Dermis microvascular lymphatic vessel endothelial cell (primary cell): ENCODE data around the gene RGS6. TPM values are rescaled to one million over a fixed set of nuclear protein-coding genes. Genes with fewer than 3 reads are reported as not detected.
"Not testable (repeated sequence)": the region's sequence is repeated elsewhere in the genome, so short reads cannot be mapped to it uniquely, and the experiment has no call there.

ENCODE experiments used
- DNase-seq, 2 donors: peaks; one replicate each; pipeline versions ENCODE4 v3.0.0 to v3.0.0-alpha.2; 2010; ENCODE audit warnings: low read depth in 2 of 2
- total RNA-seq: library from RNA; depleted of rRNA; stranded (reverse); fragments of >200 nt; gene quantifications from 2 replicates; pipeline ENCODE4 v1.2.1, GENCODE V29; 2014

The RGS6 gene
- total RNA-seq, 1 donor from 2014 or later = not detected

DNA sequence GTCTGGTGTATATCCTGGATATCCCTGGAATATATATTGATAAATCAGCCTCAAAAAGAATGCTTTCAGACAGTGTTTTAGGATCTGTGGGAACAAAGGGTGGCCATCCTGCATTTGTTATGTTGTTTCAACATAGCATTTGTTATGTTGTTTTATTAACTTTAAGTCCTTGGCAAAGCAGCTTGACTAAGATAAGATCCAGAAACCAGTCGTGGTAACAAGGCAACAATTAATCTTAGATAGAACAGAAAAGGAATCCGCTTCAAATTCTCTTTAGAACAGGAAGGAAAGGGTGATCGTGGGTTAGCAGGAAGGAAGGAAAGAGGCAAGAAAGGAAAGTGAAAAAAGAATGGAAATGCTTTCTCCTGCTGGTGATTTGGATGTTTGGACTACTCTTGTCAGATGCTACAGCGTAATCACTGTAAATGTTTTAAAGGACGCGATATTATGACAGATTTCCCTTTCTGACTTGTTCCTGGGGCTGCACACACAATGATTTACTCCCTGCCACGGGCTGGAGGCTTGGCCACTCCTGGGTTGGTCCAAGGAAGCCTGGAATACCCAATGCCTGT, 518.3 kb downstream of the RGS6 start:
- no peak for DNase-seq

DNA sequence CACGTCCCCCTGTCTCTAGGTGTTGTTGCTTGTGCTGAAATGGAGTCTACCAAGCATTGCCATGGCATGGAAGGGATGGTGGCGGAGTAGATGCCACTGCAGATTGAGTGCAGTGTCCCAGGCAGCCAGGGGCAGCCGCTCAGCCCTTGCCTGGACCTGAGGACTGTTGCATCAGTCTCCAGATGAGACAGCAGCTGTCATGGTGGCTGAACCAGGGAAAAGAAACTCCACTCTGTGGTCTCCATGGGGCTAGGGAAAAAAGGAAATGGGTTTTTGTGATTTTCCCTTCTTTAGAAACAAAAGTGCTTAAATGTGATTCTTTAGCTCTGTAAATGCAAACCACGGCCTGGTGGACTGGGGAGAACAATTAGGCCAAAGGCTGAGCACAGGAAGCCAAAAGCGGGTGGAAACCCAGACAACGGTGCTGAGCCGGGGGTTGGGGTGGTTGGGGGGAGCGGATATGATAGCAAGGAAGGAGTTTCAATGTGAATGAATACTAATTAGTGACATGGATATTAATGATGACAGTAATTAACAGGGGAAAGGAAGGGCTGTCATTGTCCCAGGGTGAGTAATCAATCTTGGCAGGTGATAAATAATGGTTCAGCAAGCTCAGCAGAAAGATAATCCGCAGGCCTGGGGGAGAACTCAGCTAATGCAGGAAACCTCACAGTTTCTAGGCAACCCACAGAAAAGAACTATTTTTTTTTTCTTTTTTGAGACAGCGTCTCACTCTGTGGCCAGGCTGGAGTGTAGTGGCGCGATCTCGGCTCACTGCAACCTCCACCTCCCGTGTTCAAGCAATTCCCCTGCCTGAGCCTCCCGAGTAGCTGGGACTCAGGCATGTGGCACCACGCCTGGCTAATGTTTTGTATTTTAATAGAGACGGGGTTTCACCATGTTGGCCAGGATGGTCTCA, 519.1 kb downstream of the RGS6 start:
- peak in 1 of 2 donors; percentile 4 for DNase-seq

DNA sequence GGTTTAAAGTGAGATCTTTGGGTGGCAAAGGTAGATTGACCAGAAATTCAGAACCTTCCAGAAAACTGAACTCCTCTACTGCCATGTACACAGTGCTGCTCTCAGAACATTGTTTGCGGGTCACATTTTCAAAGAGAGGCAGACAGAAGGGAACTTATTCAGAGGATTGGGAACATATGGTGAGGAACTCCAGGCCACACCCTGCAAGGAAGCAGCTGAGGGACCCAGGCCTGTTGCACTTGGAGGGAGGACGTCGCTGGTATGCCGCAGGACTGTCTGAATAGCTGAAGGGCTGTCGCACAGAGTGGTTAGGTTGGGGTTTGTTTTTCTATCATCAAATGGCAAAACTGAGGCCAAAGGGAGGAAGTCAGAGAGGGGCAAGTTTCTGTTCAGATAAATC, 520.5 kb downstream of the RGS6 start:
- DNase-seq = no peak

DNA sequence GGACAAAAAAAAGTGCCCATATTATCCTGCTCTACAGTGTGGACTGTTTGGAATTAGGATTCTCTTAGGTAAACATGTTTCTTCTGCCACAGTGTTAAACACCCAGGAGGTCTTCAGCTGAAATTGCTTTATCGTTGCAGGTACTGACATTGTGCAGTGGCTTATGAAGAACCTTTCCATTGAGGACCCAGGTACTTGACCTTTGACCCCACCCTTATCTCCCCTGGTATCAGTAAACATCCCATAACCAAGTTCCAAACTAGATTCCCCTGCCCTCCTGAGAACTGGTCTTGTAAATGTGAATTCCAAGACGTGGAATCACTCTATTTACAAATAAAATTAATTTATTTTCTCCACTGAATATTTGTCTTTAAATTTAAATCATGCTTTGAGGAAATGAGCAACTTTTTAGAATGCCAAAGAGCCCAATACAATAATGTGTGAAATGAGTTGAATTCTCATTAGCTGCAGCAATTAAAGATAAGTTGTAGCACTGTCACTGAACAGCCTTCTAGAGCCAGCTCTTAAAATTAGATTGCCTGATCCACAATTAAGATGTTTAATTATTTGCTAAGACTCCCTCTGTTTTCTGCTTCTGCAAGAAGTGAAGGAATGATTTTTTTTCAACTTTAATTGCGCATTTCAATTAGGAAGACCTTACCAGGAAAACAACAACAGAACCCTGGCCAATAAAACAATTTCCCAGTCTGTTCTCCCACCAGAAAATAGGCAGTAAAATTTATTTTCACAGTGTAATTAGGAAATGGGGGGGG, 522.3 kb downstream of the RGS6 start:
- DNase-seq = no peak

DNA sequence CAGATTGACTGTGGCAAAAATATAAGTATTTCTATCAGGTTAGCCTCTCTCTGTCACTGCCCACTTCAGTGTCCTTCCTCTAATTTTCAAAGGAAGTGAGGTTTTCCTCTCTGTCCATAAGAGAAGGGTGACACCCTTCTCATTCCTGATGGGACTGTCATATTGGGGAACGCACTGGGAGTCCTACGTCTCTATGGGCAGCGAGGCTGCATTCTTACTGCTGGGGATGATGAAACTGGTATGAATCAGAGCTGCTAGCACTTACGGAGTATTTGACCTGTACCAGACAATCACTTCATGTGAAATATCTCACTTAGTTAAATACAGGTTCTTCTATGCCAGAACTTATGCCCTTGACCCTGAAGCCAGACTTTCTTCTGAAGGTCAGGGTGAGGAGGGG, 525.4 kb downstream of the RGS6 start:
- DNase-seq = no peak

DNA sequence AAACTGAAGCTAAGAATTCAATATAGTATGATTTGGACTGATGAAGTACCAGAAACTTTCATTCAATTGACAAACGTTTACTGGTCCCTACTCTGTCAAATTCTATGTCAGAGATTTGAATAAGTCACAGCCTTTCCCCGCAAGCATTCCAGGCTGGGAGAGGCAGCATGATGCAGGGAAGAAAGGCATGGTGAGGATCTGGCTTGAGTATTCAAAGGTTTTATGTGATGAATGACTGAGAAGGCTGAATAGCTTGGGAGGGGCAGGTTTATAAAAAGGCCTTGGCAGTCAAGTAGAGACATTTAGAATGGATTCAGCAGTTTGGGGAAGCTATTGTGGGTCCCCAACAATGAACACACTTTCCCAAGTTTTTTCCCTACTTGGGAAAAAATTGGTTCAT, 529.8 kb downstream of the RGS6 start:
- no peak for DNase-seq

DNA sequence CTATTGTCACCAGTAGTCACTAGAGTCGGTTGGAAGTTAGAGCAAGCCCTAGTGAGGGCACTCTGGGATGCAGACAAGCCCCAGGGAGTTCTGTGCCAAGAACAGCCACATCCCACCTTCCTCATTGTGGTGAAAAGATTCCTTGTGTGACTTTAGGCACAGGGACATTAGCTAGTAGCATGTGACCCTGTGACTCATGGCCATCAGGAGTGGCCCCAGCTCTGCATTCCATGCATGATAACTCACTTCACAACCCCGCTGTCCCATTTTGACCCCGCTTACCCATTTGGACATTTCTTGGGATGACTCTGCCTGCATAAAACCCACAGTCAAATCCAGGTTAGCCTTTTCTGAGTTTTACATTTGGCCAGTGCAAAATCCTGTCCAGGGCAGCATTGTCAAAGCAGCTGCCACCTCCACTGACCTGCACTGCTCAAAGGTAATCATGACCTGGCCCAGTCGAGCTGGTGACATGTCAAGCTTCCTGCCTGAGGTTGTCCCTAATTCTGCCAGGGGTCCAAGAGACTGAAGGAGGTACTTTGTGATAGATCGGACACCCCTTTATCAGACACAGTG, 531.1 kb downstream of the RGS6 start:
- no peak for DNase-seq

DNA sequence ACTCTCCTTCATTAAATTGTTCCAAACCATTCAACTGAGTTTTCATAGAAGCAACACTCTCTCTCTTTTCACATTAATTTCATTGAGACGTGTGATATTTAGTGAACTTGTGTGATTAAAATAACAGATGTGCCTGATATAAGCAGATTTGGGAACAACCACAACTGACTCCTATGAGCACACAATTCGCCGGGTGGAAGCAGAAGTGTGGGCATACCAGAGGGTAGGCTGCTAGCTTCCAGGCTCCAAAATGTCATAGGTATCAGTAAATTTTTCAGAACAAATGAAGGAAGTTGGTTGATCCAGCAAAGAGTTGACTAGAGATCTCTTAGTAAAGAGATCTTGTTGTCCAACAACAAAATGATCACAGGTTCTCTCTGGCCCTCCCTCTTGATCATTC, 532.0 kb downstream of the RGS6 start:
- DNase-seq = no peak

DNA sequence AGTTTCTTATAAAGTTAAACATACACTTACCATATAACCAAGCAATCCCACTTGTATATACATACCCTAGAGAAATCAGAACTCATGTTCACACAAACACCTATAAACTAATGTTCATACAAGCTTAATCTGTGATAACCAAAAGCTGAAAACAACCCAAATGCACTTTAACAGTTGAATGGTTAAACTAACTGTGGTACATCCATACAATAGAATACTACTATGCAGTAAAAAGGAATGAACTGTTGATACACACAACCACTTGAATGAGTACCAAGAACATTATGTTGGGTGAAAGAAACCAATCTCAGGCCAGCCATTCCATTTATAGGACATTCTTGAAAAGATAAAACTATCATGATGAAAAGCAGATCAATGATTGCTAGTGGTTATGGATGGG, 534.1 kb downstream of the RGS6 start:
- no peak for DNase-seq

DNA sequence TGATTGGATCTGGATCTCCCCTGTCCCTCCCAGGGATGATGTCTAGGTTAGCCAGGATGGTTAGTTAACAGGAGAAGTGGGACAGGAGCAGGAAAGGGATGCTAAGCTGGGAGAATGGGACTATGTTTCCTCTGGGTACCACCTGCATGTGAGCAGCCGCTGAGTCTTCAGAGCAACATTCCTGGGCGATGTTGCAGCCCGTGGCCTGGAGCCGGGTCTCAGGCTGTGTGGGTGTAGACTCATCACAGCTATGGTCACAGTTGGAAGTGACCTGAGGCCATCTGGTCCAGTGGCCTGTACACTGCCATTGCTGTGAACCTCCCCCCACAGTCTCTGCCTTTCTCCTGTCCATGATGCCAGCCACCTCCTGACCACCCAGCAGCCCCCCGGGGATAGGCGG, 539.1 kb downstream of the RGS6 start:
- no peak for DNase-seq

DNA sequence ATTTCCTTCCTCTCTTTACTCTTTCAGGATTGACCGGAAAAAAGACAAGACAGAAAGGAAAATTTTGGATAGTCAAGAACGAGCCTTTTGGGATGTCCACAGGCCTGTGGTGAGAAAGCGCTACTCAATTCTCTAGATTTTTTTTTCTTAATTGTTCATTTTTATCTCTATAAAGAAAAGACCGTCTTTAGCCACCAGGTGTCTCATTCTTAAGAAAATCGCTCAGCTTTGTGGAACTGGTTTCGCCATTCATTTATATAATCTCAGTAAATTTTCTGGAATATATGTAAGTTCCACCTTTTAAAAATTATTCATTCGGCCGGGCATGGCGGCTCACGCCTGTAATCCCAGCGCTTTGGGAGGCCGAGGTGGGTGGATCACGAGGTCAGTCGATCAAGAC, 540.6 kb downstream of the RGS6 start:
- DNase-seq = no peak

DNA sequence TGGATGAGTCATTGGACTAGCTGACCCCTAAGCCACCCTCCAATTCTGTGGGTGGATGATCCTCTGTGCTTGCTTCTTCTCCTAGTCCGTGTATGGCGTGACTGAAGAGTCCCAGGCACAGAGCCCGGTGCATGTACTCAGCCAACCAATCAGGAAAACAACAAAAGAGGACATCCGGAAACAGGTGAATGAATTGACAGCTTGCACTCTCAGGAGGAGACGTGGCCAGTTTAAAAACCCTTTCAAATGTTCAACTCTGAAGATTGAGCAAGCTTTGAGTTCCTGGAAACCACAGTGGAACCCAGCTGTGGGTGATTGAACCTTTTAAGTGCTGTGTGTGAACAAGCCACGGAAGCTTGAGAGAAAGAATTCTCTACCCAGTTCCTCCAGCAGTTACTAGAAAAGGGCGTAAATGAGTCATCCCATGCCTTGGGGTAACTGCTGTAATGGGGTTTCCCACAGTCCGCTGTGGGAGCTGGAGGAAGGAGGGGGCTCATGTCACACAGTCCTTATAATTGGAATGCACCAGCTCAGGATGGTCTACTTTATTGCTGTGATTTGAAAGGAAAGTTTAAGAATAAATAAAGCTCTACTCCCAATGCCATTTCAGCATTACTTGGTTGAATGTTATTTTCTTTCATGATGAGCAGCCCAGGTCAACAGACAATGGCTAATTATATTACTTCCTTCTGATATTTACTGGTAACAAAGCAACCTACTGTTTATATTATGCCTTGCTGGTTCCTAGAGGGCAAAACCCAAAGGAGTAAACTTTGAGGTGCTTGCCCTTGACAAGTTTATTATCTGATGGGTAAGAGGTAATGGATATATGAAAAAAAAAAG, 544.6 kb downstream of the RGS6 start:
- DNase-seq = no peak

DNA sequence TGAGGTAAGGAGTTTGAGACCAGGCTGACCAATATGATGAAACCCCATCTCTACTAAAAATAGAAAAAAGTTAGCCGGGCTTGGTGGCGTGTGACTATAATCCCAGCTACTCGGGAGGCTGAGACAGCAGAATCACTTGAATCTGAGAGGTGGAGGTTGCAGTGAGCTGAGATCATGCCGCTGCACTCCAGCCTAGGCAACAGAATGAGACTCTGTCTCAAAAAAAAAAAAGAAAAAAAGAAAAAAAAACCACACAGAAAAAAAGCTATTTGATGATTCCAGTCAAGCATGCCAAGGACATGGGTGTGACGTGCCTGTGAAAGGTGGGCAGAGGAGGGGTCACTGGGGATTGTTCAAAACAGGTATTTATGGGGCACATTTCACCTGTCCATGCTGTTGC, 545.3 kb downstream of the RGS6 start:
- DNase-seq = not testable (repeated sequence)

DNA sequence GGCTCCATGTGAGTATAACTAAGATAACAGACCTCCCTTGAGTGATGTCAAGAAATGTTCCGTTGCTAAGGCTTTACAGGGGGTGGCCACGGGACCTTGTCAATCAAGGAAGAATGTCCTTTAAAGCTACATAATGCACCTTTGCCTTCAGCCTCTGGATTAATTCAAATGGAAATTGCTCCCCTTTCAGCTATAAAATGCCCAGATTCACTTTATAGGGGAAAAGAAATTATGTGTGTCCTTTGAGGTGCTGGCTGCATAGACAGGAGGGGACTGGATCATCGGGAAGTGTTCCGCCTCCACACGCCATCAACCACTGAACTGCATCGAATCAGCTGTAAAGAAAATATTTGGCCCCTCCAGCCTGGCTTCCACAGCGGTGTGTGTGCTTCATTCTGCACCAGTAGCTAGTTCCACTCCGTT, 546.3 kb downstream of the RGS6 start:
- no peak for DNase-seq

DNA sequence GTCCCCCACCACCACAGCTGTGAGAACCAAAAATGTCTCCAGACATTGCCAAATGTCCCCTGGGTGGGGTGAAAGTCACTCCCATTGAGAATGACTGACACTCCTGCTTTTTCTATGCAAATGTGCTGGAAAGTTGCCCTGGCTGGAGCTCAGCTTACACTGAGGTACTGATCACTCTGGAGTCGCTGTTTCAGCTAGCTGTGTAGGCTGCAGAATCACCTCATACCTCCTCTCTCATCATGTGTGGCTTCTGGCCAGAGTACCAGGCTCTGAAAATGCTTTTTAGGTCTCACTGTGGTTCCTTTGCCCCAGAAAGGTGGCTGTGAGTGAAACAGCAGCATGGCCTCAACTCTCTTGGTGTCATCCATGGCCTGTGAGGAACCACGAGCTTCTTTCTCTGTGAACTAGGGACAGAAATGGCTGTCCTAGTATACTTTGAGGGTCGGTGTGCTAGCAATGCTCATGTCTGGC, 547.3 kb downstream of the RGS6 start:
- DNase-seq = no peak

DNA sequence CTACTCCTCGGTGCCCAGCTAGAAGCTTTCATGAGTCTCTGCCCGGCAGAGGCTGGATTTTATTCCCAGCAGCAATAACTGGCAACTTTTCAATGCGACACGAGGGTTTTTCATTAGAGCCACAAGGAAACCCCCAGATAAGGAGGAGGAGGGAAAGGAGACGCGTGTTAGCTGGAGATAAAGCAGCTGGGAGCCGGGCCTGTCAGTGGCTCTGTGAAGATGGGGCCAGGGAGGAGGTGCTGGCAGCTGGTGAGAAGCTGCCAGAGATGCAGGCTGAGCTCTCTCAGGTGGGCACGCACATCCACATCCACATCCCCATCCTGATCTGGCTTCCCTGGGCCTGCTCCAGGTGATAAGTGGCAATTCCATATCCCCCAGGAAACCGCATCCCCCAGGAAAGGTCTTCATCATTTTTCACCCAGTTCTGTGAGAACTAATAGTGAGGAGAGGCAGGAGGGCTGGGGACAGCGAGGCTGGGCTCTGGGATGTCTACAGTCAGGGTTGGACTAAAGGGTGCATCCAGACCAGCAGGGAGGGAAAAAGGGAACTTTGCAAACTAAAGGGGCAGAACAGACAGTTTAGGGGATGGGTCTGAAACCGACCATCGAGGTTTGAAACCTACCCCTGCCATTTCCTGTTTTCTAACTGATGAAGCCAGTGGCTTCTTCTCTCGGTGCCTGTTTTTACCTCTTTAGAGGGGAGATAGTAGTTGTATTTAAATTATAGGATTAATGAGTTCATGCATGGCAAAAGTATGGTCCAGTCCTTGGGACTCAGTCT, 548.4 kb downstream of the RGS6 start:
- DNase-seq = no peak

DNA sequence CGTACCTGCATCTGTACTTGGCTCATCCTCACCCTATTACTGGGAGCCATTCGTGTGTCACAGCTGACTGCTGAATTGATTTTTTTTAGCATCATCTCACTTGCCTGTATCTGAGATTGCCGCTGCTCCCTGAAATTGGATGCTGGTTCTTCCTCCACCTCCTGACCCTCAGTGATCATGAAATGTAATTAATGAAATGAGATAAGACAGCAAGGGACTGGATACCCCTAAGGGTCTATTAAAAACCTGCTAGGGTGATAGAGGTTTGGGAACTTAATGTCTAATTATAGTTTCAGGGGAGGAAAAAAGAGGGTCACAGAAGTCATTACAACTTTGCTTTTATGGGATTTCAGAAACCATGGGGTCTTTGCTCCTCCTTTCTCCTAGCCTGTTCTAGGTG, 551.1 kb downstream of the RGS6 start:
- DNase-seq = no peak

DNA sequence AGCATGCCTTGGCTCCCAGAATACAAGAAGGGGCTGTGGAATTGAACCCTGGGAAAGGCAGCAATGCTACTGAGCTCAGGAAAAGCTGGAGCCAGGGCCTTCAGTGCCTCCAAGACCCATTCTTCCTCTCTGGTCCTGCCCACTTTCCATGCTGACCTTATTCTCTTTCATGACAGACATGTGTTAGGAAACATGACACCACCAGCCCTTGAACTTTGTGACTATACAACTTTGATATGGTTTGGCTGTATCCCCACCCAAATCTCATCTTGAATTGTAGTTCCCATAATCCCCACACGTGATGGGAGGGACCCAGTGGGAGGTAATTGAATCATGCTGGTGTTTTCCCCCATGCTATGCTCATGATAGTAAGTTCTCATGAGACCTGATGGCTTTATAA, 553.5 kb downstream of the RGS6 start:
- no peak for DNase-seq

DNA sequence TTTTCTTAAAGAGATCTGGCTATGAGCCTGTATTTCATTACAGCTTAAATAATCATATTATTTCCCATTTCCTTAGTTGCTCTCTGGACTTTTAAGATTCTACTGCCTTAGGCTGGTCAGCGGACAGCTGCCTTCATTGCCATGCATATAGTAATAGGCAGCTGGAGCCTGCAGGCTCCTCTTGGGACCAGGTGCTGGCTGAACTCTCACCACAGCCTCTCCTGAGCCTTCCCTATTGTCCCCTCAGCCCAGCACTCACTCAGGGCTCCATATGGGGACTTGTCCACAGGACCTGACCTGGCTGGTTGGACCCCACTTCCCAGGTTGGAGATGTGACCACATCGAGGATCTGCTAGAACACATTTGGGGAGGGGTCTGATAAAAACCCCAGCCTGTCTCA, 556.3 kb downstream of the RGS6 start:
- DNase-seq = no peak

DNA sequence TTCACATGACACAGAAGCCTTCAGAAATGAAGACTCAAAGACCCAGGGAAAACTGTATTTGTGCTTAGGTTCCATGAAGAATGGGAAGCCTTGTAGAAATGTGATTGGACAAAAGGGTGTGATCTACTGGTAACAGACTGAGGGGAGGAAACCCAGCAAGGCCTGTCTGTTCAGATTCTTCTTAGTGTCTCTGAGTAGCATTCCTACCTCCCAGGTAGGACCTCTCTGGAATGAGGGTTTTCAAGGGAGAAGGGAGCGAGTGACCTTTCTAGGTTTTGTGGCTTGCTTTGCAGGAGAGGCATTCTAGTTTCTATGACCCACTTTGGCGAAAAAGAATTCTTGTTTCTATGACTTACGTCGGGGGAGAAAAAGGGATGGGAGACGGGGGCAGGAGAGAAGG, 560.0 kb downstream of the RGS6 start:
- no peak for DNase-seq
